IPS-15b (cell line): Measurements from ENCODE around the gene FAM3C.

Source experiments
- H3K27me3 ChIP-seq: one replicate; pipeline ENCODE4 v1.6.1; 2013; ENCODE audit warnings: low read length; ENCODE audit not compliant: control insufficient read depth, insufficient read depth
- H3K36me3 ChIP-seq: one replicate; pipeline ENCODE4 v1.6.1; 2013; ENCODE audit warnings: low read length; ENCODE audit not compliant: control insufficient read depth, insufficient read depth
- H3K4me1 ChIP-seq: one replicate; pipeline ENCODE4 v1.6.1; 2013; ENCODE audit warnings: mild to moderate bottlenecking, low read length; ENCODE audit not compliant: control insufficient read depth, insufficient read depth
- H3K4me3 ChIP-seq: one replicate; pipeline ENCODE4 v1.5.1; 2013; ENCODE audit warnings: low read depth, low read length
- H3K9ac ChIP-seq: one replicate; pipeline ENCODE4 v1.6.1; 2013; ENCODE audit warnings: low read depth, mild to moderate bottlenecking, low read length
- H3K9me3 ChIP-seq: one replicate; pipeline ENCODE4 v1.6.1; 2013; ENCODE audit warnings: mild to moderate bottlenecking, low read length; ENCODE audit not compliant: control insufficient read depth, insufficient read depth

FAM3C gene

DNA sequence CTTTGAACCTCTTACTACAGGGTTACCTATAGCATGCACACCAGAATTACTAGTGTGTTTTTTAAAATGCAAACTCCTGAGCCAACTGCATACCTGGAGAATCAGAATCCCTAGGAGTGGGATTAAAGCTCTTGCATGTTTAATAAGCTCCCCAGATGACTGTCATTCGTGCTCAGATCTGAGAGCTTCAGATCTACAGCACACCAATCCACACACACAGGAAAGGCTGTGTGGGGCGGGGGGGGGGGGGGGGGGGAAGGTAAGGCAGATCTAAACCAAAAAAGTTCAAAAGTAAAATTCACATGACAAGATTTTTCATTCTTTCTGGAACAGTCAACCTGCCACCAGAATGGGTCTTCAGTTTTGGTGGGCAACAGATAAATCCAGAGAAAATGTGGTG, 5.5 kb downstream of the FAM3C start:
- Histone ChIP-seq H3K4me1 (no peaks in the 10 kb centered on the region), H3K9me3 (no peaks in the 10 kb centered on the region), H3K9ac (no peak overlapping the region), H3K4me3 (no peak overlapping the region), H3K27me3 (no peaks in the 10 kb centered on the region), H3K36me3 (no peaks in the 10 kb centered on the region)

- no peak overlapping the region for H3K4me3 ChIP-seq
- no peaks in the 10 kb centered on the region for H3K36me3 ChIP-seq
- no peaks in the 10 kb centered on the region for H3K4me1 ChIP-seq
- no peaks in the 10 kb centered on the region for H3K9me3 ChIP-seq
- no peak overlapping the region for H3K9ac ChIP-seq
- no peaks in the 10 kb centered on the region for H3K27me3 ChIP-seq
These were observed 6.0 kb downstream of the FAM3C start for GRCh38 chr7:121390109-121390508.

DNA sequence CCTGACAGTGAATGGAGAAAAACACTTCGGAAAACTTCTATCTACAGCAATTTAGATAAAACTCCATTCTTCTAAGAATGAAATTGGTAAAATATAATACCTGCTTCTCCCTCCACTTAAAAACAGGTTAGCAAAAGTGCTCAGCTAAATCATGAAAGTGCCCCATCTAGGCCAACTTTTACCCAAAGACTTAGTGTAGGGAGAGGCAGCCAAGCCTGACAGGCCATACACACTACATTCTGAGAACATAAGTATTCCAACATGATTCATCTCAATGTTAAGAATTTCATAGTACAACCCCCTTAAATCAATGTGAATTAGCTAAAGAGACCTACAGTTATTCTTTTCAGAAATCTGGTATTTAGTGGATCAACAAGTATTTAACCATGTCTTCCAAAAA, 7.2 kb downstream of the FAM3C start:
- no peaks in the 10 kb centered on the region for H3K27me3 ChIP-seq
- no peaks in the 10 kb centered on the region for H3K36me3 ChIP-seq
- H3K4me3 ChIP-seq: no peak overlapping the region
- H3K9ac ChIP-seq: no peak overlapping the region
- H3K4me1 ChIP-seq: no peaks in the 10 kb centered on the region
- H3K9me3 ChIP-seq: no peaks in the 10 kb centered on the region

DNA sequence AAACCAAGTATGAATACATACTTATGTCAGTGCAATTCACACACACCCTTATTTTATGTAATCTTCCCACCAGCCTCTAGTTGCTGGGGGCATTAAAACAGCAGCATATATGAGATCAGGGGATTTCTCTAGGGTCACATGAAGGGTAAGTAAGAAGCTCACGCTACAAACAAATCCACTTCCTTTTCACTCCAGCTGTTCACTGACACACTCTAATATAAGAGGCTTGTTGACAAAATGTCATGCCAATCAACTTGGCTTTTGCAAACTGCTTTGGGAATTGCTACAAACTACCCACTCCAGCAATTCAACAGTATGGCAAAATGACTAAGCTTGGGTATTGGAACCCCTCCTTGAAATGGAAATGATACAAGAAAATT, 10.3 kb downstream of the FAM3C start:
- Histone ChIP-seq H3K27me3 (no peaks in the 10 kb centered on the region), H3K9ac (no peak overlapping the region), H3K4me1 (no peaks in the 10 kb centered on the region), H3K4me3 (no peak overlapping the region), H3K36me3 (no peaks in the 10 kb centered on the region), H3K9me3 (no peaks in the 10 kb centered on the region)

DNA sequence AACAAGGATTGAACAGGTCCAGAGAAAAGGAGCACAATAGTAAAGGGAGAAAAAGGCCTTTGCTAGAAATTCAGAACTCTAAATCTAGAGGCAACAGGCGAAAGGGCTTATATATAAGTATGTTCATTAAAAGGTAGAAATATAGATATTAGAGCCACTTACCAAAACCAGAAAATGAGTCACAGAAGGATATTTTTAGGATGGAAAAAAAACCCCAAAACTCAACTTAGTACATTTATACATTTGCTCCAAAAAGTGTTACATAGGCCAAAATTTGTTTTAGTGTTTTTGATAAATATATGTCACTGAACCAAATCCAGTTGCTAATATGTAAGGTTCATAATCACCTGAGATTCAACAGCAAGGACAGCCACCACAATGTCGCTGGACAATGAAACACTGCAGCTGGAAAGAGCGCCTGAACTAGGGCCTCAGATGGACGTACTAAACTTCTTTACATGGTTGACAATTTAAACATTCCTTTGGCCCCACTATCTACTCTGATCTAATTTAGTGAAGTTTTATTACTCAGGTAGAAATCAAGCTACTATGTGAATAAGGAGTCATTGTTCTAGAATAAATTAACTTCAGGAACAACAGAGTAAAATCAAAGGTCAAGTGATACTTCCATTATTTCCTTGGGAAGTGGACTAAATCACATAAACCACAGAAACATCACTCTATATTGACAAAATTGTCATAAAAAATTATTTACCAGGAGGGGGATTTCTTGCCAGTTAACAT, 10.9 kb downstream of the FAM3C start:
- Histone ChIP-seq H3K9me3 (no peaks in the 10 kb centered on the region), H3K27me3 (no peaks in the 10 kb centered on the region), H3K4me1 (no peaks in the 10 kb centered on the region), H3K9ac (no peak overlapping the region), H3K4me3 (no peak overlapping the region), H3K36me3 (no peaks in the 10 kb centered on the region)

GRCh38 chr7:121384265-121384664, 11.8 kb downstream of the FAM3C start:
- H3K4me3 ChIP-seq: no peak overlapping the region
- no peak overlapping the region for H3K9ac ChIP-seq
- H3K36me3 ChIP-seq: no peaks in the 10 kb centered on the region
- no peaks in the 10 kb centered on the region for H3K4me1 ChIP-seq
- no peaks in the 10 kb centered on the region for H3K9me3 ChIP-seq
- no peaks in the 10 kb centered on the region for H3K27me3 ChIP-seq

DNA sequence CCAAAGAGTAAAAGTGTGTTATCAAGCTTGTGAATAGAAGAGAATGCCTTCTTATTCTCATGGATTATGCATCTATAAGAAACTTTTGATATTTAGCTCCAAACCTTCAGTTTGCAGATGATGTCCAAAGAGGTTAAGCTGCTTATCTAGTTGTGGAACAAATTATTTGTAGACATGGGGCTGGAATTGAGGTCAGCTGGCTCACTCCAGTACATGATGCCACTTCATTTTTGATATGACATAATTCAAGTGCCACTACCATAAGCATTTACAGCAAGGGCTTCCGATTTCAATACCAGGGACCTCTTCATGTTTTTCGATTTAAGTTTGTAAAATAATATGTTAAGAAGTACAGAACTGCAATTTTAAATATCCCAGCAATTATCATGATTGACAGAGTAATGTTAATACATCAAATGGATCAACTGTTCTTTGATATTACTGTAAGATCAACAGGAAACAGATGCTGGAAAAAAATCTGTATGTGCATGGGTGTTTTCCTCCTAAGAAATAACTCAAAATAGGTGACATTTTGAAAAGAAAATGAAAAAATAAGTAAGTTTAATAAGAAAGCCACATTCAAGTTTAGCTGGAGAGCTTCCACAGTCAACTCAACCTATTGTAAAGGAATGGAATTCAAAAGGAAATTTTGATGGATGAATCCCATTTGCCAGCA, 12.7 kb downstream of the FAM3C start:
- Histone ChIP-seq H3K4me3 (no peak overlapping the region), H3K9ac (no peak overlapping the region), H3K36me3 (no peaks in the 10 kb centered on the region), H3K4me1 (no peaks in the 10 kb centered on the region), H3K27me3 (no peaks in the 10 kb centered on the region), H3K9me3 (no peaks in the 10 kb centered on the region)

- H3K4me3 ChIP-seq: no peak overlapping the region
These were observed 13.6 kb downstream of the FAM3C start for GRCh38 chr7:121382473-121382872.

DNA sequence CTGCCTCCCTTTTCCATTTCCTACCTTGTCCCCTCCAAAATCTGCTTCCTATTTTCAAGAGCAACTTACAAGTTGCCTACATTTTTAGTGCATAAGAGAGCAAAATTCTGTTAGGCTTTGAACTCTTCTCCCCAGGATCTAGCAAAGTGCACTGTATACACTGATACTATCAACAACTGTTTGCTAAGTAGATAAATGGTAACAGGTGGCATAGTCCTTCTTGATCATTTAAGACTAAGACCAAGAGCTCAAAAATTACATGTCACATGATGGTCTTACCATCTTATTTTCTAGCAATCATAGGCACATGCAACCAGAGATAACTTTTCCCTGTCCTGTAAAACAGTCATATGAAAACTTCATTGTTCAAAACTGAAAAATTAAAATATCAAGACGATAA, 16.2 kb downstream of the FAM3C start:
- no peaks in the 10 kb centered on the region for H3K27me3 ChIP-seq
- H3K4me3 ChIP-seq: no peak overlapping the region
- H3K36me3 ChIP-seq: peaks cover 2% of the 10 kb centered on the region
- H3K9ac ChIP-seq: no peak overlapping the region
- H3K9me3 ChIP-seq: no peaks in the 10 kb centered on the region
- H3K4me1 ChIP-seq: no peaks in the 10 kb centered on the region

More at GRCh38 chr7:121382473-121382872, 13.6 kb downstream of the FAM3C start:
- H3K4me1 ChIP-seq: no peaks in the 10 kb centered on the region
- no peaks in the 10 kb centered on the region for H3K9me3 ChIP-seq
- no peaks in the 10 kb centered on the region for H3K27me3 ChIP-seq
- H3K9ac ChIP-seq: no peak overlapping the region
- peaks cover 2% of the 10 kb centered on the region for H3K36me3 ChIP-seq

GRCh38 chr7:121376979-121377378, 19.1 kb downstream of the FAM3C start:
- Histone ChIP-seq H3K4me3 (no peak overlapping the region), H3K27me3 (no peaks in the 10 kb centered on the region), H3K36me3 (peaks cover 2% of the 10 kb centered on the region), H3K9me3 (no peaks in the 10 kb centered on the region), H3K4me1 (no peaks in the 10 kb centered on the region), H3K9ac (no peak overlapping the region)

- Histone ChIP-seq H3K27me3 (no peaks in the 10 kb centered on the region), H3K4me1 (no peaks in the 10 kb centered on the region), H3K4me3 (no peak overlapping the region), H3K9ac (no peak overlapping the region), H3K36me3 (peaks cover under 1% of the 10 kb centered on the region), H3K9me3 (no peaks in the 10 kb centered on the region)
These were observed 22.9 kb downstream of the FAM3C start for GRCh38 chr7:121373177-121373576.

- H3K9ac ChIP-seq: no peak overlapping the region
These were observed 23.6 kb downstream of the FAM3C start for GRCh38 chr7:121372376-121373010.

More at GRCh38 chr7:121372376-121373010, 23.6 kb downstream of the FAM3C start:
- Histone ChIP-seq H3K27me3 (no peaks in the 10 kb centered on the region), H3K4me1 (peaks cover 1% of the 10 kb centered on the region), H3K9me3 (no peaks in the 10 kb centered on the region), H3K36me3 (no peaks in the 10 kb centered on the region), H3K4me3 (no peak overlapping the region)
